T-cell (primary cell): ENCODE results near the gene VSIG10. TPM values are rescaled to one million over a fixed set of nuclear protein-coding genes. Genes with fewer than 3 reads are reported as not detected.

Source experiments
- ATAC-seq, 4 experiments: fragments of 200-7000 bp in 3 of 4; fragments of 150-1000 bp in 1 of 4; cut with Tn5 transposase; replicated peaks in 1 of 4; 1 replicate in 3 of 4; 2 replicates in 1 of 4; pipeline ENCODE4 v1.10.0; 2021; ENCODE audit warnings: moderate library complexity in 3 of 4, mild to moderate bottlenecking in 2 of 4, moderate number of reproducible peaks in 1 of 4
- CTCF ChIA-PET, 2 donors: fragments of 300-600 bp; sonication (Branson Sonifier 250); formaldehyde crosslinking; loops; one replicate each; lab custom pipeline; 2022; ENCODE audit warnings: antibody characterized with exemption in 2 of 2; lab: Charles Lee
- POLR2A ChIA-PET, 2 donors: fragments of 300-600 bp; sonication (Branson Sonifier 250); formaldehyde crosslinking; loops; one replicate each; lab custom pipeline; 2022; ENCODE audit warnings: antibody characterized with exemption in 2 of 2; lab: Charles Lee
- DNase-seq, 35 experiments: peaks; one replicate each; pipeline versions ENCODE4 v3.0.0 to v3.0.0-alpha.2; 2013 to 2023
- H3K27ac ChIP-seq: one replicate; pipeline ENCODE4 v1.5.1; 2013; ENCODE audit warnings: low read length
- H3K27me3 ChIP-seq, 2 experiments: replicated peaks in 1 of 2; 1 replicate in 1 of 2; 2 replicates in 1 of 2; pipeline versions ENCODE4 v1.6.1 to v1.7.0; 2013; ENCODE audit warnings: low read length in 1 of 2, mixed read lengths in 1 of 2; ENCODE audit not compliant: control insufficient read depth in 2 of 2, insufficient read depth in 2 of 2; ENCODE audit errors: extremely low read depth in 1 of 2
- H3K36me3 ChIP-seq, 2 donors: 1 replicate in 1 of 2; 2 replicates in 1 of 2; pipeline versions ENCODE4 v1.6.1 to v1.7.0; 2013; ENCODE audit warnings: low read length in 1 of 2; ENCODE audit not compliant: control insufficient read depth in 2 of 2, insufficient read depth in 1 of 2; ENCODE audit errors: extremely low read depth in 1 of 2
- H3K4me1 ChIP-seq, 2 experiments: 1 replicate in 1 of 2; 2 replicates in 1 of 2; pipeline versions ENCODE4 v1.6.1 to v1.7.0; 2013; ENCODE audit warnings: low read length in 2 of 2, mixed read lengths in 1 of 2; ENCODE audit not compliant: insufficient read depth in 2 of 2, control insufficient read depth in 1 of 2; ENCODE audit errors: extremely low read depth in 1 of 2
- H3K4me3 ChIP-seq, 2 donors: 1 replicate in 1 of 2; 2 replicates in 1 of 2; pipeline versions ENCODE4 v1.5.1 to v1.7.0; 2013; ENCODE audit warnings: mild to moderate bottlenecking in 2 of 2, low read length in 1 of 2, moderate library complexity in 1 of 2; ENCODE audit not compliant: control insufficient read depth in 1 of 2; ENCODE audit errors: extremely low read depth in 1 of 2
- H3K9me3 ChIP-seq: 2 replicates; pipeline ENCODE4 v1.7.0; 2013
- H3K27ac Mint-ChIP-seq, 2 donors: one replicate each; pipeline ENCODE4 v1.8.0; 2020 to 2021; ENCODE audit warnings: mild to moderate bottlenecking in 2 of 2, mixed read lengths in 2 of 2
- H3K27me3 Mint-ChIP-seq, 2 donors: one replicate each; pipeline ENCODE4 v1.8.0; 2021 to 2022; ENCODE audit warnings: mixed read lengths in 2 of 2
- H3K36me3 Mint-ChIP-seq: one replicate; pipeline ENCODE4 v1.8.0; 2021; ENCODE audit warnings: mixed read lengths
- H3K4me1 Mint-ChIP-seq, 3 donors: one replicate each; pipeline ENCODE4 v1.8.0; 2020 to 2022; ENCODE audit warnings: mixed read lengths in 3 of 3, mild to moderate bottlenecking in 1 of 3
- H3K4me3 Mint-ChIP-seq, 3 donors: one replicate each; pipeline ENCODE4 v1.8.0; 2020 to 2022; ENCODE audit warnings: mild to moderate bottlenecking in 3 of 3, mixed read lengths in 3 of 3, moderate library complexity in 3 of 3
- H3K9me3 Mint-ChIP-seq, 3 donors: one replicate each; pipeline ENCODE4 v1.8.0; 2020 to 2022; ENCODE audit warnings: mixed read lengths in 3 of 3
- WGBS: methylation state at CpG from one replicate; pipeline ENCODE4 v1.1.5; 2013; ENCODE audit warnings: missing lambda C conversion rate; ENCODE audit not compliant: insufficient coverage; 5-methylcytosine and 5-hydroxymethylcytosine counted together
- total RNA-seq, 35 experiments: library from RNA in 6 of 35; stranded (reverse) in 6 of 35; fragments of 120-200 nt in 1 of 35; gene quantifications; one replicate each; pipeline versions ENCODE4 v1.2.1 to v1.2.4 and lab custom pipeline; 2013 to 2026

The VSIG10 gene
- total RNA-seq, 5 donors from 2014 or later (not counting 1 experiment from before 2014, with no cell fraction given): 1.6 to 4.1 (median 3.2) TPM

DNA sequence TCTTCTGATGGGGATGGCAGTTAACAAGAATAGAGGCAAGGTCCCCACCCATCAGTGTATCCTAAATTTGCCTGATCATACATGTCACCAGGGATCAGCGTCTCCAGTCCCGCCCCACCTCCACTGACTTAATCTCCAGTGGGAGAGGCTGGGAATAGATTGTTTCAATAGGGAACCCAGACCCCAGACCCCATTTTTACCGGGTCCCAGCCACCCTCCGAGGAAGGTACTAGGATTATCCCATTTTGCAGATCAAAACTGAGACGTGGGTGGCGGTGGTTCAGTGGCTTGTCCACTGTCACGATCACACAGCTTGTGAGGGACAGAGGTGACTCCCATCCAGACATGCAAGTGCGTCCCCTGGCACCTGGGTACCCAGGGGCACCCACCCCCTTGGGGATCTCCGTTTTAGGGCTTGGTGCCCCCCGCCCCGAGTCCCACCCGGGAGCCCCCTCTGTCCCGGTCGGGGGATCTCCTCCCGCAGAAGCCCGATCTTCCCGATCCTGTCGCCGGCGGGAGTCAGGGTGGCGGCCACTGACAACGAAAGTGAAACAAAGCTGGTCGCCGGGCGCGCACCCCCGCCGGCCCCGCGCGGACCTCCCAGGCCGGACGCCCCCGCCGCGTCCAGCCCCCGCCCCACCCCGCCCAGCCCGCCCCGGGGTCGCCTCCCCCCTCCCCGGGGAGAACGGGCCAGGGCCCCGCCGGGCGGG lies 43.4 kb downstream of the VSIG10 start:
- Mint-ChIP-seq H3K9me3 (no peaks in the 10 kb centered on the region), H3K4me3 (peak overlapping the region; percentile 80 to 90 (median 90)), H3K27me3 (no peaks in the 10 kb centered on the region), H3K4me1 (peaks cover 49 to 60% (median 59%) of the 10 kb centered on the region in 3 donors), H3K27ac (peak overlapping the region; percentile 94 to 96), H3K36me3 (no peaks in the 10 kb centered on the region)
- H3K4me1 ChIP-seq: peaks cover 16 to 23% of the 10 kb centered on the region in 2 experiments
- peak overlapping the region; percentile 55 to 84 for H3K4me3 ChIP-seq
- ATAC-seq: peak; percentile 21 to 50 (median 26)
- DNase-seq: peak in 15 of 35 experiments; percentile 4 to 56 (median 11)
- CTCF ChIA-PET: interaction anchor here (0.6 to 1.8 kb wide), 6 partner anchors 7 to 316 kb away, joined by 3 to 9 read pairs (median 4); partner anchors contain the start of gene SUDS3 (in 1 of the 2)
- H3K9me3 ChIP-seq: no peaks in the 10 kb centered on the region
- H3K27ac ChIP-seq: peak overlapping the region; percentile 93
- WGBS: 1% methylated on average over 30 of the region's 46 CpGs
- POLR2A ChIA-PET: interaction anchor here (0.6 to 1.9 kb wide), 2 partner anchors 8 to 75 kb away, joined by 3 to 17 read pairs; no protein-coding TSS in a partner anchor
- H3K27me3 ChIP-seq: no peaks in the 10 kb centered on the region
- H3K36me3 ChIP-seq: no peaks in the 10 kb centered on the region

DNA sequence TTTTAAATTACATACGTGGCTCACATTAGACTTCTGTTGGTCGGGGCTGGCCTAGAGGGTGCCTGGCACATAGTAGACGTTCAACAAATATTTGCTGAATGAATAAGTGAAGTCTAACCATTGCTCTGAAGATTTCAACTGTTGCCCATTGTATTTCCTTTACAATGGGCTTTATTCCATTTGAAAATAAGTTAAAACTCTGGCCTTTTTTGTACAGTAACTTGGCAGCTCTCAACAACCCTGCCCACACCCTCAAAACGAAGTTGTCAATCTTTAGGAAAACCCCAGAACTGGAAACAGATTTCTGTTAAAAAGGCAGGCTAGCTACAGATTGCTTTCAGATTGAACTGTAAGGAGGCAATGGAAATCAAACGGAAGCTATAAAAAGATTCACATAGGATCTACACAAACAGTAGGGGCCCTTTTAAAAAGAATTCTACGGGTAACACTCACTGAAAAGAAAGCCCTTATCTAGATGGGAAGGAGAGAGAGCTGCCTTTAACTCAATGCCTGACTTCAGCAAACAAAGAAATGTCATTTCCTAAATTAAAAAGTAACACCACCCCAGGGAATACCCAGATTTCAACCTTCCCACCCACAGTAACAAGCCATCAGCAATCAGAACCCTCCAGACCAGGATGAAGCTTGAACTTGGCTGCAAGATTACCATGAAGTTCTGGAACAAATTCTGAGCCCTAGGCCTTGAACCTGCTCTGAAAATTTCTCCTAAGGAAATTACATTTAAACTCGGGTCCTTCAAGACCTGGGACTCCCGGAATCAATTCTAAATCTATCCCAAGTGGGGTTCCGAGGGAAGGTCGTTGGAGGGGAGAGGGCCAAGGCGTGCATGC lies 44.2 kb downstream of the VSIG10 start:
- Mint-ChIP-seq H3K36me3 (no peaks in the 10 kb centered on the region), H3K27ac (peak overlapping the region; percentile 94 to 96), H3K27me3 (no peaks in the 10 kb centered on the region), H3K9me3 (no peaks in the 10 kb centered on the region), H3K4me1 (peaks cover 44 to 53% (median 51%) of the 10 kb centered on the region in 3 donors), H3K4me3 (peak overlapping the region; percentile 80 to 90 (median 90))
- CTCF ChIA-PET: interaction anchor here in 1 of 2 donors (0.5 to 1.0 kb wide), 2 partner anchors 24 to 314 kb away, joined by 3 to 4 read pairs; no protein-coding TSS in a partner anchor
- Histone ChIP-seq H3K27ac (peak overlapping the region; percentile 93), H3K9me3 (no peaks in the 10 kb centered on the region), H3K4me3 (peak overlapping the region; percentile 55 to 84), H3K4me1 (peaks cover 9 to 28% of the 10 kb centered on the region in 2 experiments), H3K27me3 (no peaks in the 10 kb centered on the region), H3K36me3 (no peaks in the 10 kb centered on the region)
- DNase-seq (peak in 1 of 35 experiments; percentile 43), ATAC-seq (peak in 1 of 4 experiments; percentile 26)
- POLR2A ChIA-PET: interaction anchor here in 1 of 2 donors (0.6 kb wide), 1 partner anchor 76 kb away, joined by 3 read pairs; no protein-coding TSS in a partner anchor
- WGBS: no CpG with 5 or more reads among the region's 11 CpGs

DNA sequence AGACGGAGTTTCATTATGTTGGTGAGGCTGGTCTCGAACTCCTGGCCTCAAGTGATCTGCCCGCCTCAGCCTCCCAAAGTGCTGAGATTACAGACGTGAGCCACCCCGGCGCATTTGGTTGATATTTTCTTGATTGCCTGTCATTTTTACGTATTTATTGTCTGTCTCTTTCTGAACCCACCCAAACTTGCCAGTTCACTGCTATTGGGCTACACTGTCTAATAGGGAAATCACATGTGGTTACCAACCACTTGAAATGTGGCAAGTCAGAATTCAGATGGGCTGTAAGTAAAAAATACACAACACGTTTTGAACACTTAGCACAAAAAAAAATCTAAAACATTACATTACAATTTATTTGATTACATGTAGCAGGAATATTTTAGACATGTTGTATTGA lies 44.9 kb downstream of the VSIG10 start:
- no peaks in the 10 kb centered on the region for H3K27me3 ChIP-seq
- DNase-seq (peak in 1 of 35 experiments; percentile 51), ATAC-seq (no peak)
- H3K27ac ChIP-seq: peak overlapping the region; percentile 93
- Mint-ChIP-seq H3K4me1 (peaks cover 37 to 47% (median 46%) of the 10 kb centered on the region in 3 donors), H3K9me3 (no peaks in the 10 kb centered on the region), H3K4me3 (peak overlapping the region; percentile 80 to 90 (median 90)), H3K36me3 (no peaks in the 10 kb centered on the region), H3K27ac (peak overlapping the region; percentile 94 to 96), H3K27me3 (no peaks in the 10 kb centered on the region)
- ChIA-PET CTCF (interaction anchor here in 1 of 2 donors (0.5 kb wide), 1 partner anchor 24 kb away, joined by 4 read pairs; no protein-coding TSS in a partner anchor), POLR2A (no interaction called here)
- peaks cover 9 to 30% of the 10 kb centered on the region in 2 experiments for H3K4me1 ChIP-seq
- 93% methylated on average over 5 of the region's 8 CpGs for WGBS
- H3K4me3 ChIP-seq: no peak overlapping the region
- no peaks in the 10 kb centered on the region for H3K36me3 ChIP-seq
- H3K9me3 ChIP-seq: no peaks in the 10 kb centered on the region

DNA sequence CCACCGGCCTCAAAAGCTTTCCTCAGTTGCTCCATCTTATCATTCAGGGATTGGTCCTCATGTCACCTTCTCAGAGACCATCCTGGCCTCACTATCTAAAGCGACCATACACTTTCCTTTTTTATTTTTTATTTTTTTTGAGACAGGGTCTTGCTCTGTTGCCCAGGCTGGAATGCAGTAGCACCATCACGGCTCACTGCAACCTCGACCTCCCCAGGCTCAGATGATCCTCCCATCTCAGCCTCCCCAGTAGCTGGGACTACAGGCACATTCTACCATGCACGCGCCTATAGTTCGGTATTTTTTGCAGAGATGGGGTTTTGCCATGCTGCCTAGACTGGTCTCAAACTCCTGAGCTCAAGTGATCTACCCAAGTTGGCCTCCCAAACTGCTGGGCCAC lies 45.6 kb downstream of the VSIG10 start:
- WGBS: 96% methylated on average over 7 of the region's 7 CpGs
- ChIA-PET POLR2A (interaction anchor here in 1 of 2 donors (0.6 kb wide), 1 partner anchor 117 kb away, joined by 11 read pairs; no protein-coding TSS in a partner anchor), CTCF (interaction anchor here (0.6 to 2.1 kb wide), 2 partner anchors 213 to 318 kb away, joined by 4 to 6 read pairs; partner anchors contain the start of gene SUDS3 (in 1 of the 2))
- no peak for DNase-seq
- H3K27me3 ChIP-seq: no peaks in the 10 kb centered on the region
- no peak overlapping the region for H3K27ac ChIP-seq
- H3K9me3 ChIP-seq: no peaks in the 10 kb centered on the region
- H3K4me1 ChIP-seq: peaks cover 9 to 31% of the 10 kb centered on the region in 2 experiments
- H3K36me3 Mint-ChIP-seq: peaks cover 2% of the 10 kb centered on the region
- H3K4me3 Mint-ChIP-seq: no peak overlapping the region
- no peaks in the 10 kb centered on the region for H3K36me3 ChIP-seq
- ATAC-seq: no peak
- peak overlapping the region; percentile 94 to 96 for H3K27ac Mint-ChIP-seq
- no peaks in the 10 kb centered on the region for H3K27me3 Mint-ChIP-seq
- peaks cover 37 to 50% (median 45%) of the 10 kb centered on the region in 3 donors for H3K4me1 Mint-ChIP-seq
- no peak overlapping the region for H3K4me3 ChIP-seq
- H3K9me3 Mint-ChIP-seq: no peaks in the 10 kb centered on the region

DNA sequence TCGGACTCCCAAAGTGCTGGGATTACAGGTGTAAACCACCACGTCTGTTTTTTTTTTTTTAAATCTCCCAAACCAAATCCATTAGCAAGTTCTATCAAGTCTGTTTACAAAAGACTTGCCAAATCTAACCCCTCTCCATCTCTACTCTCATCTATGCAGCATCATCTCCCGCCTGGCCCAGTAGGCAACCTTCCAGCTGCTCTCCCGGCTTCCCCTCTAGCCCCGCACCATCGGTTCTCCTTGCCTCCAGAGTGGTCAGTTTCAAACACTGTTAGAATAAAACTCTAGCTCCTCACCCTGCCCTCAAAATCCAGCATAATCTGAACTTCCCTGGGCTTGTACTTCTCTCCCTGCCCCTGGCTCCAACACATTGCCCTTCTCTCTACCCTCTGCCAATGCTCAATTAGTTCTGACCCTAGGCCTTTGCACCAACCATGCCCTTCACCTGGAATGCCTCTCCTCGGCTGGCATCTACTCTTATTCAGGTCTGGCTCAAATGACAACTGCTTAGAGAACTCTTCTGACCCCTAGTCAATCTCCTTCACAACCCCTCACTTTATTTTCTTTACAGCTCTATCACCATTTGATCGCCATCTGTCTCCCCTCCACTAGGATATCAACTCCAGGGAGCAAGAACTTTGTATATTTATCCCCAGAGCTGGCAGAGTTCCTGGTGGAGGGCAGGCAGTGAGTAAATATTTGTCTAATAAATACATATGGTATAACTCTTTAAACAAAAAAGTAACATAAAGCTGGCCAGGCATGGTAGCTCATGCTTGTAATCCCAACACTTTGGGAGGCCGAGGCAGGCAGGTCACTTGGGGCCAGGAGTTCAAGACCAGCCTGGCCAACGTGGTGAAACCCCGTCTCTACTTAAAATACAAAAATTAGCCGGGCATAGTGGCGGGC lies 47.7 kb downstream of the VSIG10 start:
- Mint-ChIP-seq H3K27ac (peak overlapping the region; percentile 71 to 73), H3K27me3 (no peaks in the 10 kb centered on the region), H3K4me3 (no peak overlapping the region), H3K4me1 (peaks cover 44 to 51% (median 45%) of the 10 kb centered on the region in 3 donors), H3K9me3 (no peaks in the 10 kb centered on the region), H3K36me3 (peaks cover 16% of the 10 kb centered on the region)
- WGBS: 95% methylated on average over 12 of the region's 13 CpGs
- Histone ChIP-seq H3K27me3 (no peaks in the 10 kb centered on the region), H3K36me3 (peaks cover 0 to 10% of the 10 kb centered on the region in 2 donors), H3K27ac (no peak overlapping the region), H3K4me3 (no peak overlapping the region), H3K4me1 (peaks cover 6 to 29% of the 10 kb centered on the region in 2 experiments), H3K9me3 (no peaks in the 10 kb centered on the region)
- DNase-seq (no peak), ATAC-seq (no peak)
- POLR2A ChIA-PET: interaction anchor here (0.6 kb wide), 3 partner anchors 37 to 302 kb away, joined by 3 to 6 read pairs (median 3); no protein-coding TSS in a partner anchor
- CTCF ChIA-PET: interaction anchor here (0.6 to 2.5 kb wide), 6 partner anchors 8 to 320 kb away, joined by 3 to 18 read pairs (median 5); partner anchors contain the start of gene SUDS3 (in 1 of the 2)
